ENCODE data around the gene CENPE. TPM values are rescaled to one million over a fixed set of nuclear protein-coding genes. Genes with fewer than 3 reads are reported as not detected.

CENPE gene
- total and polyA plus RNA-seq, 4 donors, result 0.25 to 20.9 (median 0.72) TPM

GRCh38 chr4:103156106-103156505 lies 42.0 kb downstream of the CENPE start:
- Histone ChIP-seq H3K4me1 (ENCODE audit: control insufficient read depth in 4 of 4, insufficient read depth in 4 of 4, low read length in 3 of 4) (no peaks in the 10 kb centered on the region), H3K9me3 (ENCODE audit: control insufficient read depth in 4 of 4, low read length in 3 of 4) (no peaks in the 10 kb centered on the region), H3K4me3 (ENCODE audit: low read depth in 1 of 3, low read length in 3 of 3) (no peak overlapping the region), H3K36me3 (ENCODE audit: control insufficient read depth in 4 of 4, insufficient read depth in 3 of 4, low read depth in 1 of 4, low read length in 3 of 4) (no peaks in the 10 kb centered on the region), H3K27ac (ENCODE audit: low read depth in 1 of 2, low read length in 2 of 2) (no peak overlapping the region), H3K27me3 (ENCODE audit: control insufficient read depth in 4 of 4, insufficient read depth in 4 of 4, low read length in 3 of 4) (no peaks in the 10 kb centered on the region), H3K9ac (ENCODE audit: low read depth in 1 of 2, low read length in 2 of 2) (no peak overlapping the region)
- WGBS, result 95% methylated on average over 3 of the region's 3 CpGs
- DNase-seq (ENCODE audit: low spot score), result no peak
- TF ChIP-seq TAF1 (conservative IDR thresholded peaks at IDR 0.05) (no peak), JUND (IDR thresholded peaks at IDR 0.05) (no peak), NR2F2 (IDR thresholded peaks at IDR 0.05) (no peak), FOXA1 (IDR thresholded peaks at IDR 0.05) (no peak), REST (IDR thresholded peaks at IDR 0.05) (no peak), CTCF (IDR thresholded peaks at IDR 0.05; ENCODE audit: low read depth, low read length, missing input control) (no peak), HNF4G (IDR thresholded peaks at IDR 0.05) (no peak), FOXA2 (IDR thresholded peaks at IDR 0.05) (no peak)

- H3K9me3 ChIP-seq (ENCODE audit: control insufficient read depth in 4 of 4, low read length in 3 of 4), result no peaks in the 10 kb centered on the region
- TF ChIP-seq EGR1 (IDR thresholded peaks at IDR 0.05; ENCODE audit: low read depth in 2 of 2) (no peak), YY1 (IDR thresholded peaks at IDR 0.05) (no peak), HNF4G (IDR thresholded peaks at IDR 0.05) (no peak), FOXA1 (IDR thresholded peaks at IDR 0.05) (no peak), RXRA (IDR thresholded peaks at IDR 0.05) (no peak), ATF3 (IDR thresholded peaks at IDR 0.05) (no peak), ZBTB33 (IDR thresholded peaks at IDR 0.05) (no peak), RAD21 (IDR thresholded peaks at IDR 0.05) (no peak), HNF4A (conservative IDR thresholded peaks at IDR 0.05) (no peak), JUND (IDR thresholded peaks at IDR 0.05) (no peak), CTCF (IDR thresholded peaks at IDR 0.05; ENCODE audit: low read depth, low read length, missing input control) (no peak), MAX (IDR thresholded peaks at IDR 0.05) (no peak), REST (IDR thresholded peaks at IDR 0.05) (no peak), GABPA (IDR thresholded peaks at IDR 0.05 in 1 of 2, conservative IDR thresholded peaks at IDR 0.05 in 1 of 2) (no peak), FOXA2 (IDR thresholded peaks at IDR 0.05) (no peak), TAF1 (conservative IDR thresholded peaks at IDR 0.05) (no peak), SP1 (IDR thresholded peaks at IDR 0.05) (no peak)
- no peaks in the 10 kb centered on the region for H3K27me3 ChIP-seq (ENCODE audit: control insufficient read depth in 4 of 4, insufficient read depth in 4 of 4, low read length in 3 of 4)
- no peaks in the 10 kb centered on the region for H3K4me1 ChIP-seq (ENCODE audit: control insufficient read depth in 4 of 4, insufficient read depth in 4 of 4, low read length in 3 of 4)
- no peak for DNase-seq (ENCODE audit: low spot score)
- no peaks in the 10 kb centered on the region for H3K36me3 ChIP-seq (ENCODE audit: control insufficient read depth in 4 of 4, insufficient read depth in 3 of 4, low read depth in 1 of 4, low read length in 3 of 4)
- no peak overlapping the region for H3K27ac ChIP-seq (ENCODE audit: low read depth in 1 of 2, low read length in 2 of 2)
- H3K9ac ChIP-seq (ENCODE audit: low read depth in 1 of 2, low read length in 2 of 2), result no peak overlapping the region
- H3K4me3 ChIP-seq (ENCODE audit: low read depth in 1 of 3, low read length in 3 of 3), result no peak overlapping the region
- WGBS, result 96% methylated on average over 3 of the region's 3 CpGs
These were observed 45.8 kb downstream of the CENPE start for GRCh38 chr4:103152381-103152780.

Data from liver (tissue), 9 donors.